A549 (cell line): ENCODE measurements around the gene FUBP1.

Source experiments
- CTCF ChIP-seq: fragments of >200 bp; sonication (Bioruptor Twin); formaldehyde crosslinking; IDR thresholded peaks from 3 replicates; pipeline ENCODE4 v1.5.1; 2016
- HOXB13 ChIP-seq: fragments of 250-450 bp; sonication (Bioruptor Pico); IDR thresholded peaks from 2 replicates; pipeline ENCODE4 v1.5.0; 2020; ENCODE audit warnings: low read depth, mild to moderate bottlenecking, moderate library complexity
- NFE2L2 ChIP-seq: fragments of 150-350 bp; conservative IDR thresholded peaks from 2 replicates; pipeline ENCODE4 v1.6.1; 2014; ENCODE audit warnings: low read length
- POLR2A ChIP-seq: IDR thresholded peaks from 2 replicates; pipeline ENCODE4 v1.6.1; 2012; ENCODE audit warnings: mild to moderate bottlenecking, low read length
- RAD21 ChIP-seq, 2 experiments: fragments of >200 bp in 1 of 2; sonication (Bioruptor Twin) in 1 of 2; formaldehyde crosslinking in 1 of 2; IDR thresholded peaks in 1 of 2; conservative IDR thresholded peaks in 1 of 2; 2 replicates in 1 of 2; 3 replicates in 1 of 2; pipeline ENCODE4 v1.6.1; 2012 to 2018; ENCODE audit warnings: inconsistent platforms in 1 of 2
- SMC3 ChIP-seq: fragments of >200 bp; sonication (Bioruptor Twin); formaldehyde crosslinking; IDR thresholded peaks from 3 replicates; pipeline ENCODE4 v1.6.1; 2018; ENCODE audit warnings: inconsistent platforms

GRCh38 chr1:78007677-78008341 lies 28.9 kb upstream of the FUBP1 start:
- TF ChIP-seq CTCF = no peak
- TF ChIP-seq SMC3 = no peak
- TF ChIP-seq NFE2L2 = no peak
- no peak for TF ChIP-seq POLR2A
- TF ChIP-seq HOXB13 = no peak
- TF ChIP-seq RAD21 (conservative IDR thresholded peaks at IDR 0.05 in 1 of 2, IDR thresholded peaks at IDR 0.05 in 1 of 2) = no peak
